A673 (cell line): ENCODE results near the gene CDH24. TPM values are rescaled to one million over a fixed set of nuclear protein-coding genes. Genes with fewer than 3 reads are reported as not detected.

Source experiments
- BruUV-seq: library from RNA; stranded (reverse); fragments of 400-500 nt; replicated peaks from 2 replicates; lab custom pipeline; 2021; lab: Mats Ljungman, UMichigan
- CTCF ChIA-PET: fragments of 300-600 bp; sonication (Branson Sonifier 250); formaldehyde crosslinking; loops from one replicate; lab custom pipeline; 2022; ENCODE audit warnings: antibody characterized with exemption; lab: Charles Lee
- POLR2A ChIA-PET: fragments of 300-600 bp; sonication (Branson Sonifier 250); formaldehyde crosslinking; loops from one replicate; lab custom pipeline; 2022; ENCODE audit warnings: antibody characterized with exemption; ENCODE audit not compliant: low non-redundant PET; lab: Charles Lee
- DNase-seq: peaks from one replicate; pipeline ENCODE4 v3.0.0-alpha.2; 2015; ENCODE audit warnings: low spot score
- H3K27ac ChIP-seq: fragments of 200-600 bp; sonication (generic); 2 replicates; pipeline ENCODE4 v1.5.1; 2016; ENCODE audit warnings: mixed run types, low read depth, mild to moderate bottlenecking, mixed read lengths, antibody characterized with exemption, low read length; ENCODE audit not compliant: poor library complexity, severe bottlenecking
- H3K27me3 ChIP-seq: fragments of 200-600 bp; sonication (generic); replicated peaks from 2 replicates; pipeline ENCODE4 v1.6.1; 2017; ENCODE audit warnings: mixed run types, low read depth, mild to moderate bottlenecking, mixed read lengths, antibody characterized with exemption, low read length; ENCODE audit not compliant: insufficient read depth, poor library complexity
- H3K36me3 ChIP-seq: fragments of 200-600 bp; sonication (generic); 2 replicates; pipeline ENCODE4 v1.6.1; 2016; ENCODE audit warnings: mixed run types, mild to moderate bottlenecking, mixed read lengths, antibody characterized with exemption, low read length; ENCODE audit not compliant: insufficient read depth, poor library complexity, severe bottlenecking
- H3K4me1 ChIP-seq: fragments of 200-600 bp; sonication (generic); 2 replicates; pipeline ENCODE4 v1.6.1; 2017; ENCODE audit warnings: mixed run types, mild to moderate bottlenecking, mixed read lengths, antibody characterized with exemption, low read length; ENCODE audit not compliant: insufficient read depth, poor library complexity, severe bottlenecking
- H3K4me3 ChIP-seq: fragments of 200-600 bp; sonication (generic); 2 replicates; pipeline ENCODE4 v1.5.1; 2016; ENCODE audit warnings: low read depth, mixed run types, mild to moderate bottlenecking, mixed read lengths, low read length; ENCODE audit not compliant: poor library complexity, severe bottlenecking
- H3K9me3 ChIP-seq: fragments of 200-600 bp; sonication (generic); 2 replicates; pipeline ENCODE4 v1.6.1; 2016; ENCODE audit warnings: mixed run types, low read depth, mild to moderate bottlenecking, mixed read lengths, antibody characterized with exemption, low read length; ENCODE audit not compliant: poor library complexity, severe bottlenecking
- CTCF ChIP-seq: fragments of 300-800, 200-600 bp; sonication (generic); conservative IDR thresholded peaks from 2 replicates; pipeline ENCODE4 v1.5.1; 2017; ENCODE audit warnings: low read depth, mild to moderate bottlenecking, antibody characterized with exemption, low read length, moderate library complexity, mixed read lengths
- EZH2 ChIP-seq: fragments of 200-600 bp; sonication (generic); IDR thresholded peaks from 2 replicates; pipeline ENCODE4 v1.6.1; 2017; ENCODE audit warnings: borderline replicate concordance, low read depth, mild to moderate bottlenecking, mixed read lengths, antibody characterized with exemption, low read length; ENCODE audit not compliant: poor library complexity, severe bottlenecking
- intact Hi-C: fragments of 100-400 bp; cut with micrococcal nuclease; formaldehyde crosslinking; loops from one replicate; pipeline ENCODE4 v1.10.0; 2022; ENCODE audit not compliant: unreplicated experiment
- total RNA-seq: library from RNA; stranded (reverse); gene quantifications from 2 replicates; pipeline ENCODE4 v1.2.3, GENCODE V29; 2021

Gene CDH24
- total RNA-seq, 1 experiment from 2014 or later, result 44.8 TPM

GRCh38 chr14:23093526-23093925 is 36.2 kb upstream of the CDH24 start:
- peak overlapping the region; percentile 64 for H3K4me3 ChIP-seq
- intact Hi-C loops, result no loop called here
- no peaks in the 10 kb centered on the region for H3K27me3 ChIP-seq
- CTCF ChIA-PET, result no interaction called here
- no TSS peak for BruUV-seq
- peak overlapping the region; percentile 94 for H3K27ac ChIP-seq
- peaks cover 18% of the 10 kb centered on the region for H3K4me1 ChIP-seq
- POLR2A ChIA-PET, result no interaction called here
- peaks cover 61% of the 10 kb centered on the region for H3K36me3 ChIP-seq
- TF ChIP-seq EZH2 (no peak), CTCF (no peak)
- no peaks in the 10 kb centered on the region for H3K9me3 ChIP-seq
- no peak for DNase-seq

- CTCF ChIA-PET, result no interaction called here
- no peaks in the 10 kb centered on the region for H3K9me3 ChIP-seq
- peaks cover 61% of the 10 kb centered on the region for H3K36me3 ChIP-seq
- DNase-seq, result no peak
- POLR2A ChIA-PET, result no interaction called here
- intact Hi-C loops, result no loop called here
- TF ChIP-seq EZH2 (no peak), CTCF (no peak)
- H3K4me3 ChIP-seq, result no peak overlapping the region
- no peak overlapping the region for H3K27ac ChIP-seq
- no TSS peak for BruUV-seq
- no peaks in the 10 kb centered on the region for H3K27me3 ChIP-seq
- peaks cover 18% of the 10 kb centered on the region for H3K4me1 ChIP-seq
Observed at GRCh38 chr14:23093104-23093503, 35.8 kb upstream of the CDH24 start.

GRCh38 chr14:23091294-23092225 is 34.2 kb upstream of the CDH24 start:
- H3K4me3 ChIP-seq, result no peak overlapping the region
- peaks cover 69% of the 10 kb centered on the region for H3K36me3 ChIP-seq
- CTCF ChIA-PET, result interaction anchor here (0.5 kb wide), 1 partner anchor 125 kb away, joined by 3 read pairs; no protein-coding TSS in a partner anchor
- H3K27ac ChIP-seq, result no peak overlapping the region
- no peaks in the 10 kb centered on the region for H3K27me3 ChIP-seq
- no TSS peak for BruUV-seq
- intact Hi-C loops, result no loop called here
- no peak for DNase-seq
- POLR2A ChIA-PET, result no interaction called here
- peaks cover 13% of the 10 kb centered on the region for H3K4me1 ChIP-seq
- no peaks in the 10 kb centered on the region for H3K9me3 ChIP-seq
- TF ChIP-seq CTCF (no peak), EZH2 (no peak)
